IPS-15b (cell line): ENCODE results near the gene CEP131.

Experiments
- H3K27me3 ChIP-seq: one replicate; pipeline ENCODE4 v1.6.1; 2013; ENCODE audit warnings: low read length; ENCODE audit not compliant: control insufficient read depth, insufficient read depth
- H3K36me3 ChIP-seq: one replicate; pipeline ENCODE4 v1.6.1; 2013; ENCODE audit warnings: low read length; ENCODE audit not compliant: control insufficient read depth, insufficient read depth
- H3K4me1 ChIP-seq: one replicate; pipeline ENCODE4 v1.6.1; 2013; ENCODE audit warnings: mild to moderate bottlenecking, low read length; ENCODE audit not compliant: control insufficient read depth, insufficient read depth
- H3K4me3 ChIP-seq: one replicate; pipeline ENCODE4 v1.5.1; 2013; ENCODE audit warnings: low read depth, low read length
- H3K9ac ChIP-seq: one replicate; pipeline ENCODE4 v1.6.1; 2013; ENCODE audit warnings: low read depth, mild to moderate bottlenecking, low read length
- H3K9me3 ChIP-seq: one replicate; pipeline ENCODE4 v1.6.1; 2013; ENCODE audit warnings: mild to moderate bottlenecking, low read length; ENCODE audit not compliant: control insufficient read depth, insufficient read depth

CEP131 gene

GRCh38 chr17:81222906-81223761 is at the start of gene CEP131:
CEP131 (minus strand) TSS chr17:81222965; CDS start chr17:81220056, 2,909 bp downstream.
- Histone ChIP-seq H3K4me1 (peaks cover 6% of the 10 kb centered on the region), H3K9me3 (no peaks in the 10 kb centered on the region), H3K4me3 (peak within 1 kb of the TSS; percentile 71), H3K9ac (no peak within 1 kb of the TSS), H3K36me3 (peaks cover 8% of the 10 kb centered on the region), H3K27me3 (peaks cover 6% of the 10 kb centered on the region)

- Histone ChIP-seq H3K9me3 (no peaks in the 10 kb centered on the region), H3K4me1 (no peaks in the 10 kb centered on the region), H3K36me3 (peaks cover 26% of the 10 kb centered on the region), H3K4me3 (no peak overlapping the region), H3K9ac (no peak overlapping the region), H3K27me3 (no peaks in the 10 kb centered on the region)
Observed at GRCh38 chr17:81271226-81271625, 48.5 kb upstream of the CEP131 start.

GRCh38 chr17:81270279-81270678 is 47.5 kb upstream of the CEP131 start:
- no peaks in the 10 kb centered on the region for H3K4me1 ChIP-seq

GRCh38 chr17:81267390-81268067 is 44.8 kb upstream of the CEP131 start:
- Histone ChIP-seq H3K4me1 (no peaks in the 10 kb centered on the region), H3K27me3 (no peaks in the 10 kb centered on the region), H3K36me3 (peaks cover 19% of the 10 kb centered on the region), H3K9me3 (no peaks in the 10 kb centered on the region), H3K4me3 (no peak overlapping the region), H3K9ac (no peak overlapping the region)

More at GRCh38 chr17:81270279-81270678, 47.5 kb upstream of the CEP131 start:
- peaks cover 20% of the 10 kb centered on the region for H3K36me3 ChIP-seq
- no peaks in the 10 kb centered on the region for H3K27me3 ChIP-seq
- no peaks in the 10 kb centered on the region for H3K9me3 ChIP-seq
- no peak overlapping the region for H3K4me3 ChIP-seq
- no peak overlapping the region for H3K9ac ChIP-seq

DNA sequence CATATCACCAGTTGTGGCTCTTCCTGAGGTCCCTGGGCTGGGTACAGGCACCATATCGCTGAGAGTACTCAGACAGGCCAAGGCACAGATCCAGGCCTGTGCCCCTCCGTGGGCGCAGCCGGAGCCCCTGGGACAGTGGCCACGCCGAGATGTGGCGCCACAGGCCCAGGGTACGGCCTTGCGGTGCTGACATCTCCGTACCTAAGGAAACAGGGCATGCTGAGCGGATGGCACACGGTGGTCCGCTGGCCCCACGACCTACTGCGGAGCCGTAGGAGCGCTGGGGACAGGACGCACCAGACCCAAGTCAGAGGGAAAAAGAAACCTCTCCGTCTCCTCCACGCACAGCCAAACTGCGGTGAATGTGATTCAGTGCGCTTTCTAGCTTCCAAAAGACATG is 42.8 kb upstream of the CEP131 start:
- Histone ChIP-seq H3K9ac (no peak overlapping the region), H3K4me3 (no peak overlapping the region), H3K4me1 (no peaks in the 10 kb centered on the region), H3K27me3 (no peaks in the 10 kb centered on the region), H3K36me3 (peaks cover 17% of the 10 kb centered on the region), H3K9me3 (no peaks in the 10 kb centered on the region)

GRCh38 chr17:81264640-81265039 is 41.9 kb upstream of the CEP131 start:
- Histone ChIP-seq H3K36me3 (peaks cover 21% of the 10 kb centered on the region), H3K4me3 (no peak overlapping the region), H3K4me1 (no peaks in the 10 kb centered on the region), H3K9ac (no peak overlapping the region), H3K9me3 (no peaks in the 10 kb centered on the region), H3K27me3 (no peaks in the 10 kb centered on the region)

GRCh38 chr17:81263371-81264181 is 40.8 kb upstream of the CEP131 start:
- peaks cover 21% of the 10 kb centered on the region for H3K36me3 ChIP-seq
- H3K27me3 ChIP-seq: no peaks in the 10 kb centered on the region
- no peak overlapping the region for H3K4me3 ChIP-seq
- no peak overlapping the region for H3K9ac ChIP-seq
- H3K9me3 ChIP-seq: no peaks in the 10 kb centered on the region
- no peaks in the 10 kb centered on the region for H3K4me1 ChIP-seq

DNA sequence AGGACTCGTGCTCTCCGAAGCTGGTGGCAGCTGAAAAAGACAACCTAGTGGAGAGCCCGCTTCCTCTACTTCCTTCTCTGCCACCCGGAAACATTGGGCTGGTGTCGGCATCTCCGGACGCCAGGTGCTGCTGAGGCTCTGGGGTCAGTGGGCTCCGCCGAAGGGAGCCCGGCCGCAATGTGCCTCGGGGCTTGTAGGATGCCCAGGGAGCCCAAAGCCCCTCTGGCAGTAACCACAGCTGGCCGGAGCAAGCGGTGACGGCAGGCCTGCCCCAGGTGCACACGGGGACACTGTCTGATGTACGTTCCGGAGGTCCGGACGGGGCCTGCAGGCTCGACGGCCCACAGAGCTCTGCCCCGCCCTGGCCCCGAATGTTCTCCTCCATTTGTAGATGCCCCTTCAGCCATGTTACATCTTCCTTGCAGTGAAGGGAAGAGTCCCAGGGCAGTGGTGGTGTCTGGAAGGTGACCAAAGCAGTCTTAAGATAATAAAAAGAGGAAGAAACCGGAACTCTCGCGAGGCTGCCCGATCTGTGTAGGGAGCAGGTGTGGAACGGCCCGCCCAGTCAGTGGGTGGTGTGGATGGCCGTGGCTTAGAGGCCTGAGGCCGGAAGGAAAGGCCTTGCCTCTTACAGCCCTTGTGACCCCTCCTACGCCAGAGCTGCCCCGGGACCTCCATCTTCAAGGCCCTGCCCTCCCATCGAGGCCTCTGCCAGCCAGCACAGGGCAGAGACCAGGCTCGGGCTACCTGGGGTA is 39.0 kb upstream of the CEP131 start:
- H3K36me3 ChIP-seq: peaks cover 21% of the 10 kb centered on the region
- H3K9me3 ChIP-seq: no peaks in the 10 kb centered on the region
- no peak overlapping the region for H3K9ac ChIP-seq
- no peak overlapping the region for H3K4me3 ChIP-seq
- no peaks in the 10 kb centered on the region for H3K27me3 ChIP-seq
- H3K4me1 ChIP-seq: no peaks in the 10 kb centered on the region

GRCh38 chr17:81261096-81261495 is 38.3 kb upstream of the CEP131 start:
- H3K36me3 ChIP-seq: peaks cover 21% of the 10 kb centered on the region
- no peaks in the 10 kb centered on the region for H3K4me1 ChIP-seq
- H3K9ac ChIP-seq: no peak overlapping the region
- H3K9me3 ChIP-seq: no peaks in the 10 kb centered on the region
- H3K4me3 ChIP-seq: no peak overlapping the region
- no peaks in the 10 kb centered on the region for H3K27me3 ChIP-seq

DNA sequence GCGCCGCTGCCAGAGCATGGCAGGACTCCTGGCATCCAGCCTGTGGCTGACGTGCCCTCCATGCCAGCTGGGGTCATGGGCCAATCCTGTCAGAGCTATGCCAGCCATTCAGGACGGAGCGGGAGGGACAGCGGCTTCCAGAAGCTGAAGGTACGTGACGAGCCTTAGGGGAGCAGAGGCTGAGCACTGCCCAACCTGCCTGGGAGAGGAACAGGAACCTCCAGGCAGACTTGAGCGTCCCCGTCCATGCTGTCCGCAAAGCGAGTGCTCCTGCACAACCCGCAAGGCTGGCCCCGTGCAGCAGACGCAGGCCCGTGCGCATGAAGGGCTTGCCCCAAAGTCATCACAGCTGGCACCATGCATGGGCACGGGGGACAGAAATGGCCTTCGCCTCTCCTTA is 37.9 kb upstream of the CEP131 start:
- Histone ChIP-seq H3K9ac (no peak overlapping the region), H3K4me1 (no peaks in the 10 kb centered on the region), H3K27me3 (no peaks in the 10 kb centered on the region), H3K36me3 (peaks cover 21% of the 10 kb centered on the region), H3K4me3 (no peak overlapping the region), H3K9me3 (no peaks in the 10 kb centered on the region)

DNA sequence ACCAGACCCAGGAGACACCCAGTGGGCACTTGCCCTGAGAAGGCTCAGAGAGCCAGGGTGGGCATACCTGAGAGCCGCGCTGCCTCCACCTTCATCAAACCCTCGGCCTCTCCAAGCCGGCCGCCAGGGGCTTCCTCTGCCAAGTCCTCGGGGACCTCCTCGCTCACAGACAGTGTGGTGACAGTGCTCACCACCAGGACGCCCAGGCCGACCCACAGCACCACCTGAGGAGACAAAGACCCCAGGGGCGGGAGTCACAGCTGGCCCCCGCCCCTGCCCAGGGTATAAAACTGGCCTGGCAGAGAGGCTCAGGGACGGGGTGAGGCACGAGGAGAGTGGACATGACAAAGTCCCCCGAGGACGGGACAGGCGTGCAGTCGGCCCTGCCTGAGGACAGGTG is 37.4 kb upstream of the CEP131 start:
- no peaks in the 10 kb centered on the region for H3K4me1 ChIP-seq
- H3K4me3 ChIP-seq: no peak overlapping the region
- H3K36me3 ChIP-seq: peaks cover 21% of the 10 kb centered on the region
- no peaks in the 10 kb centered on the region for H3K9me3 ChIP-seq
- H3K27me3 ChIP-seq: no peaks in the 10 kb centered on the region
- H3K9ac ChIP-seq: no peak overlapping the region
